Measurements from ENCODE around the gene XYLT2. TPM values are rescaled to one million over a fixed set of nuclear protein-coding genes. Genes with fewer than 3 reads are reported as not detected.

Gene XYLT2
- total and polyA plus RNA-seq, 10 of the 15 experiments (the other 5 are each of a cell fraction or from before 2014, with no cell fraction given) = 0.82 to 20.6 (median 13.0) TPM

DNA sequence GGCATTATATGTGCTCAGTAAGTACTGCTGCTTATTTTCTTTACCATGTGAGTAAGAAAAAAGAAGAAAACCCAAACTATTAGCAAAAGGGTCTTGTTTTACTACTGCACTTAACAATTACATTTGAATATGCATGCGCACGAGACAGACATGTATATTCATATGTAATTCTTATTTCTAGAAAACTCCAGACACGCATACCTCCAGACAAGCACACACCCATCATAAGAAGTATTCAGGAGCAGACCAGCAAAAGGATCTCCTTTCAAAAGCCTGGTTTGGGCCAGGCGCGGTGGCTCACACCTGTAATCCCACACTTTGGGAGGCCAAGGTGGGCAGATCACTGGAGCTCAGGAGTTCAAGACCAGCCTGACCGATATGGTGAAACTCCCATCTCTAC lies 43.6 kb downstream of the XYLT2 start (continued):
- TF ChIP-seq ZNF622 (IDR thresholded peaks at IDR 0.05) = no peak
- TF ChIP-seq GABPA (IDR thresholded peaks at IDR 0.05; ENCODE audit: low read depth) = no peak
- TF ChIP-seq CBFB (IDR thresholded peaks at IDR 0.05; ENCODE audit: low read depth) = no peak
- TF ChIP-seq, protein P1, sequence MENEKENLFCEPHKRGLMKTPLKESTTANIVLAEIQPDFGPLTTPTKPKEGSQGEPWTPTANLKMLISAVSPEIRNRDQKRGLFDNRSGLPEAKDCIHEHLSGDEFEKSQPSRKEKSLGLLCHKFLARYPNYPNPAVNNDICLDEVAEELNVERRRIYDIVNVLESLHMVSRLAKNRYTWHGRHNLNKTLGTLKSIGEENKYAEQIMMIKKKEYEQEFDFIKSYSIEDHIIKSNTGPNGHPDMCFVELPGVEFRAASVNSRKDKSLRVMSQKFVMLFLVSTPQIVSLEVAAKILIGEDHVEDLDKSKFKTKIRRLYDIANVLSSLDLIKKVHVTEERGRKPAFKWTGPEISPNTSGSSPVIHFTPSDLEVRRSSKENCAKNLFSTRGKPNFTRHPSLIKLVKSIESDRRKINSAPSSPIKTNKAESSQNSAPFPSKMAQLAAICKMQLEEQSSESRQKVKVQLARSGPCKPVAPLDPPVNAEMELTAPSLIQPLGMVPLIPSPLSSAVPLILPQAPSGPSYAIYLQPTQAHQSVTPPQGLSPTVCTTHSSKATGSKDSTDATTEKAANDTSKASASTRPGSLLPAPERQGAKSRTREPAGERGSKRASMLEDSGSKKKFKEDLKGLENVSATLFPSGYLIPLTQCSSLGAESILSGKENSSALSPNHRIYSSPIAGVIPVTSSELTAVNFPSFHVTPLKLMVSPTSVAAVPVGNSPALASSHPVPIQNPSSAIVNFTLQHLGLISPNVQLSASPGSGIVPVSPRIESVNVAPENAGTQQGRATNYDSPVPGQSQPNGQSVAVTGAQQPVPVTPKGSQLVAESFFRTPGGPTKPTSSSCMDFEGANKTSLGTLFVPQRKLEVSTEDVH (IDR thresholded peaks at IDR 0.05; ENCODE audit: low read depth, partially characterized antibody) = no peak
- TF ChIP-seq IKZF2 (IDR thresholded peaks at IDR 0.05) = no peak
- no peak for TF ChIP-seq TARDBP (IDR thresholded peaks at IDR 0.05; ENCODE audit: borderline replicate concordance)
- TF ChIP-seq RAD51 (IDR thresholded peaks at IDR 0.05) = no peak
- no peak for TF ChIP-seq KDM1A (IDR thresholded peaks at IDR 0.05; ENCODE audit: borderline replicate concordance)
- TF ChIP-seq, protein P2, sequence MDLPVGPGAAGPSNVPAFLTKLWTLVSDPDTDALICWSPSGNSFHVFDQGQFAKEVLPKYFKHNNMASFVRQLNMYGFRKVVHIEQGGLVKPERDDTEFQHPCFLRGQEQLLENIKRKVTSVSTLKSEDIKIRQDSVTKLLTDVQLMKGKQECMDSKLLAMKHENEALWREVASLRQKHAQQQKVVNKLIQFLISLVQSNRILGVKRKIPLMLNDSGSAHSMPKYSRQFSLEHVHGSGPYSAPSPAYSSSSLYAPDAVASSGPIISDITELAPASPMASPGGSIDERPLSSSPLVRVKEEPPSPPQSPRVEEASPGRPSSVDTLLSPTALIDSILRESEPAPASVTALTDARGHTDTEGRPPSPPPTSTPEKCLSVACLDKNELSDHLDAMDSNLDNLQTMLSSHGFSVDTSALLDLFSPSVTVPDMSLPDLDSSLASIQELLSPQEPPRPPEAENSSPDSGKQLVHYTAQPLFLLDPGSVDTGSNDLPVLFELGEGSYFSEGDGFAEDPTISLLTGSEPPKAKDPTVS (IDR thresholded peaks at IDR 0.05; ENCODE audit: low read depth, low read length) = no peak

DNA sequence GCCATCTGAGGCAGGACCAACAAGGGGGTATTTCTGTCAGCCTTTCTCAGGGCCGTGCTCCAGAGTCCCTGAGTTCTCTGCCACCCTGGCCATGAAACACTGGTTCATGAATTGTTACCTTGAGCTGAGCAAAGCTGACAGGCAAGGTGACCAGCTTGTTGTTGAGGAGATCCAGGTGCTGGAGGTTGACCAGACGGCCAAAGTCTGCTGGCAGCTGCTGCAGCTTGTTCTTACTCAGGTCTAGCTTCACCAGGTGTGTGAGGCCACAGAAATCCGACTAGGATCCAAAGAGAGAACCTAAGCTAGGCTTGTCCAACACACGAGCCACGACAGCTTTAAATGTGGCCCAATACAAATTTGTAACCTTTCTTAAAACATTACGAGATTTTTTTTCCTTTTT lies 46.7 kb downstream of the XYLT2 start:
- Histone ChIP-seq H3K4me1 (ENCODE audit: control insufficient read depth, insufficient read depth, low read length) (peaks cover 14% of the 10 kb centered on the region), H3K27ac (ENCODE audit: control insufficient read depth, insufficient read depth) (no peak overlapping the region), H3K4me2 (ENCODE audit: control insufficient read depth, insufficient read depth) (no peak overlapping the region), H3K4me3 (no peak overlapping the region), H3K9me3 (replicated peaks; ENCODE audit: control insufficient read depth, insufficient read depth, low read length) (no peaks in the 10 kb centered on the region), H3K27me3 (replicated peaks in 1 of 2; ENCODE audit: control insufficient read depth in 2 of 2, insufficient read depth in 2 of 2, low read length in 1 of 2) (no peaks in the 10 kb centered on the region), H3K79me2 (ENCODE audit: control insufficient read depth, insufficient read depth, low read length) (peaks cover 37% of the 10 kb centered on the region), H2AFZ (ENCODE audit: control insufficient read depth, low read depth, low read length) (no peak overlapping the region), H3K36me3 (ENCODE audit: control insufficient read depth in 2 of 2, insufficient read depth in 2 of 2, low read length in 1 of 2) (peaks cover 26 to 38% of the 10 kb centered on the region in 2 experiments), H4K20me1 (ENCODE audit: control insufficient read depth, insufficient read depth) (no peaks in the 10 kb centered on the region), H3K9ac (ENCODE audit: control insufficient read depth, insufficient read depth, low read length) (no peak overlapping the region)
- ChIA-PET POLR2A (interaction anchor here (0.6 kb wide), 3 partner anchors 11 to 306 kb away, joined by 3 to 5 read pairs (median 3); no protein-coding TSS in a partner anchor), RAD21 (ENCODE audit: unreplicated experiment) (interaction anchor here (1.5 kb wide), 1 partner anchor 29 kb away, joined by 3 read pairs; no protein-coding TSS in a partner anchor), SMC1A (ENCODE audit: uncharacterized antibody, unreplicated experiment) (interaction anchor here (0.9 to 3.2 kb wide), 3 partner anchors 11 to 101 kb away, joined by 3 to 16 read pairs (median 11); no protein-coding TSS in a partner anchor), CTCF (interaction anchor here (0.7 to 2.4 kb wide), 5 partner anchors 19 to 193 kb away, joined by 3 to 12 read pairs (median 6); partner anchors contain the start of genes EME1 and MRPL27)
- ATAC-seq = no peak
- intact Hi-C loops (cut with micrococcal nuclease; ENCODE audit: unreplicated experiment) (no loop called here), in situ Hi-C loops (cut with MboI) (no loop called here)
- 82% methylated on average over 6 of the region's 6 CpGs for WGBS (ENCODE audit: insufficient coverage, insufficient replicate concordance, low lambda C conversion rate, missing lambda C conversion rate)
- DNase-seq (ENCODE audit: low read depth, low spot score) = no peak
- BruUV-seq (replicated peaks) = no TSS peak
- no peak for FAIRE-seq
- no peak for TF ChIP-seq NFIC (IDR thresholded peaks at IDR 0.05; ENCODE audit: low read depth, low read length)
- TF ChIP-seq EZH2 (IDR thresholded peaks at IDR 0.05; ENCODE audit: borderline replicate concordance, control insufficient read depth, low read depth, low read length) = no peak
- TF ChIP-seq YY1 (IDR thresholded peaks at IDR 0.05; ENCODE audit: low read depth, low read length) = no peak
- TF ChIP-seq ZZZ3 (IDR thresholded peaks at IDR 0.05; ENCODE audit: control insufficient read depth, insufficient read length, low read depth) = no peak
- no peak for TF ChIP-seq SIN3A (IDR thresholded peaks at IDR 0.05; ENCODE audit: low read depth, low read length)
- peak; percentile 34; the same call in 1 of the 2 replicates for TF ChIP-seq POLR2AphosphoS5 (IDR thresholded peaks at IDR 0.05; ENCODE audit: low read length)
- TF ChIP-seq, protein P3, sequence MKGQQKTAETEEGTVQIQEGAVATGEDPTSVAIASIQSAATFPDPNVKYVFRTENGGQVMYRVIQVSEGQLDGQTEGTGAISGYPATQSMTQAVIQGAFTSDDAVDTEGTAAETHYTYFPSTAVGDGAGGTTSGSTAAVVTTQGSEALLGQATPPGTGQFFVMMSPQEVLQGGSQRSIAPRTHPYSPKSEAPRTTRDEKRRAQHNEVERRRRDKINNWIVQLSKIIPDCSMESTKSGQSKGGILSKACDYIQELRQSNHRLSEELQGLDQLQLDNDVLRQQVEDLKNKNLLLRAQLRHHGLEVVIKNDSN (IDR thresholded peaks at IDR 0.05; ENCODE audit: borderline replicate concordance, extremely low read length, insufficient read depth, low read depth, low read length) = no peak
- no peak for TF ChIP-seq ZNF207 (IDR thresholded peaks at IDR 0.05; ENCODE audit: borderline replicate concordance)
- TF ChIP-seq SIX5 (IDR thresholded peaks at IDR 0.05; ENCODE audit: low read depth, low read length, severe bottlenecking) = no peak
- TF ChIP-seq GATAD2B (conservative IDR thresholded peaks at IDR 0.05; ENCODE audit: low read depth) = no peak
- TF ChIP-seq KDM1A (IDR thresholded peaks at IDR 0.05; ENCODE audit: borderline replicate concordance) = no peak
- 0 out of 2 replicates have a peak, but pooled peaks have one; percentile 2 for TF ChIP-seq POLR2A (IDR thresholded peaks at IDR 0.05; ENCODE audit: low read depth, low read length)

All from GM12878 (cell line).